Cardiac septum (tissue), 1 donor: Measurements from ENCODE around the gene CHRM4. TPM values are rescaled to one million over a fixed set of nuclear protein-coding genes. Genes with fewer than 3 reads are reported as not detected.
"Not testable (repeated sequence)": the region's sequence is repeated elsewhere in the genome, so short reads cannot be mapped to it uniquely, and the experiment has no call there.

Experiments
- DNase-seq: peaks from one replicate; pipeline ENCODE4 v3.0.0-alpha.2; 2020; ENCODE audit warnings: low spot score
- intact Hi-C: fragments of 100-400 bp; cut with DNase I; formaldehyde crosslinking; loops from one replicate; pipeline ENCODE4 v1.14.0; 2022
- total RNA-seq: library from RNA; stranded (reverse); fragmentation: NEBNext Ultra II Directional; extraction: Animal tissue kit (Norgen Biotek cat#: 25700); gene quantifications from one replicate; pipeline ENCODE4 v1.2.1, GENCODE V29; 2021
- donor health status: DM: no; HTN: no; CAD: no.

The CHRM4 gene
- total RNA-seq, 1 donor from 2014 or later: 0.27 TPM

GRCh38 chr11:46383974-46384701 lies 7.4 kb downstream of the CHRM4 start:
- no peak for DNase-seq
- intact Hi-C loops: no loop called here

GRCh38 chr11:46383404-46383758 lies 8.2 kb downstream of the CHRM4 start:
- DNase-seq: no peak
- intact Hi-C loops: no loop called here

- intact Hi-C loops: no loop called here
- DNase-seq: no peak
These were observed 8.8 kb downstream of the CHRM4 start for GRCh38 chr11:46382646-46383403.

- intact Hi-C loops: no loop called here
- DNase-seq: no peak
These were observed 9.5 kb downstream of the CHRM4 start for GRCh38 chr11:46381819-46382645.

- no peak for DNase-seq
- intact Hi-C loops: no loop called here
These were observed 10.3 kb downstream of the CHRM4 start, which contains the start of gene MDK for GRCh38 chr11:46381048-46381818. Gene MDK (plus strand): TSS chr11:46381669. CDS start chr11:46382058, 389 bp downstream.

GRCh38 chr11:46380340-46381047 lies 11.1 kb downstream of the CHRM4 start:
- intact Hi-C loops: no loop called here
- DNase-seq: peak; percentile 89

GRCh38 chr11:46379482-46380293 lies 11.9 kb downstream of the CHRM4 start:
- DNase-seq, intact Hi-C loops: not testable (repeated sequence)

- no peak for DNase-seq
- intact Hi-C loops: no loop called here
These were observed 12.6 kb downstream of the CHRM4 start for GRCh38 chr11:46378811-46379481.

- intact Hi-C loops: no loop called here
- DNase-seq: no peak
These were observed 13.3 kb downstream of the CHRM4 start for GRCh38 chr11:46378296-46378695.

GRCh38 chr11:46377831-46378230 lies 13.7 kb downstream of the CHRM4 start:
- intact Hi-C loops: no loop called here
- DNase-seq: no peak

GRCh38 chr11:46377290-46377689 lies 14.3 kb downstream of the CHRM4 start:
- intact Hi-C loops: no loop called here
- DNase-seq: no peak

GRCh38 chr11:46376258-46377050 lies 15.1 kb downstream of the CHRM4 start:
- intact Hi-C loops: no loop called here
- DNase-seq: no peak

GRCh38 chr11:46375392-46376101 lies 16.0 kb downstream of the CHRM4 start:
- DNase-seq: no peak

GRCh38 chr11:46374815-46375214 lies 16.8 kb downstream of the CHRM4 start:
- no peak for DNase-seq
- intact Hi-C loops: no loop called here

More at GRCh38 chr11:46375392-46376101, 16.0 kb downstream of the CHRM4 start:
- intact Hi-C loops: no loop called here

- no peak for DNase-seq
- intact Hi-C loops: no loop called here
These were observed 17.5 kb downstream of the CHRM4 start for GRCh38 chr11:46373787-46374740.
